Mucosa of stomach (tissue), 1 donor: Measurements from ENCODE around the gene ADRA2C.

Experiments
- H3K27me3 ChIP-seq: one replicate; pipeline ENCODE4 v1.7.0; 2013; ENCODE audit warnings: mild to moderate bottlenecking, low read length; ENCODE audit not compliant: control insufficient read depth, insufficient read depth
- H3K36me3 ChIP-seq: one replicate; pipeline ENCODE4 v1.7.0; 2013; ENCODE audit warnings: low read length; ENCODE audit not compliant: control insufficient read depth, insufficient read depth
- H3K4me1 ChIP-seq: one replicate; pipeline ENCODE4 v1.7.0; 2013; ENCODE audit warnings: mild to moderate bottlenecking, low read length; ENCODE audit not compliant: control insufficient read depth, insufficient read depth
- H3K4me3 ChIP-seq: one replicate; pipeline ENCODE4 v1.7.0; 2013; ENCODE audit warnings: low read length
- H3K9ac ChIP-seq: one replicate; pipeline ENCODE4 v1.7.0; 2013; ENCODE audit warnings: mild to moderate bottlenecking, low read length, moderate library complexity
- H3K9me3 ChIP-seq: one replicate; pipeline ENCODE4 v1.7.0; 2013; ENCODE audit warnings: mild to moderate bottlenecking, low read length, moderate library complexity; ENCODE audit not compliant: control insufficient read depth
- donor health status: Pancreatic carcinoma.

The ADRA2C gene

DNA sequence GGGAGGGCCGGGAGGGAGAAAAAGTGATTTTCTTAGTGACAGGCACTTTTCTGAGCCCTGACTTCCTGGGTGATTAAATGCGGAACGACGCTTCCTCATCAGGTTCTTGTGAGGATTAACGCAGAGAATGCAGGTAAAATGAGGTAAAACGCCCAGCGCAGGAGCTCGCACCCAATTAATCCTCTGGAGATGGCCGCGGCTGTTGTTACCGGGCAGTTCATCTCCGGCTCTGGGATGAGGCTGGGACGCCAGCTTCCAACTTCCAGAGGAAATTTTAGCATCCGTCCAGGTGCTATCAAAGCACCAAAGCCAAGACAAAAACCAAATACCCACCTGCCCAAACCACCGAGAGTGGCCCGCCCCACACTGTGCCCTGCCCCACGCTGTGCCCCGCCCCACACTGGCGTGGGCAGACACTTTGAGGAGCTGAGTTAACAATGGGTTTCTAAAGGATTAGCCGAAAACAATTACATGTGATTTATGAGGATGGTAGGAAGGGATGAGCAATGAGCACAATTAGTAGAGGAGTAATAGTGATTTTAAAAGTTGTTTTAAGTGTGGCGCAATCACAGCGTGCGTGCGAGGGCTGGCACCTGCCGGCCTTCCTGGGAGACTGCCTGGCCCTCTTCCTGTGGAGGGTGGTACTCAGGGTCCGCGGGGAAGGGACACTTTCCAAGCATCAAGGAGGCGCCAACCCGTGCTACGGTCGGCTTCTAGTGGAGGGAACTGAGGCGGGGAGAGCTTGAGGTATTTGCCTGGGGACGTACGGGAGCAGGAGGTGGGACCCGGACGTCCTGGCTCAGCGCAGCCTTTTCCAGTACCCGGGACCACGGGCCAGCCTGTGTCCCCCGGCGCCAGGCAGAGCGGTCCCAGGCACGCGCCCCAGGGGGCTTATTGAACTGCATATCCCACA is 41.6 kb upstream of the ADRA2C start:
- Histone ChIP-seq H3K9me3 (no peaks in the 10 kb centered on the region), H3K9ac (no peak overlapping the region), H3K36me3 (no peaks in the 10 kb centered on the region), H3K4me3 (no peak overlapping the region), H3K4me1 (no peaks in the 10 kb centered on the region), H3K27me3 (peaks cover 42% of the 10 kb centered on the region)

DNA sequence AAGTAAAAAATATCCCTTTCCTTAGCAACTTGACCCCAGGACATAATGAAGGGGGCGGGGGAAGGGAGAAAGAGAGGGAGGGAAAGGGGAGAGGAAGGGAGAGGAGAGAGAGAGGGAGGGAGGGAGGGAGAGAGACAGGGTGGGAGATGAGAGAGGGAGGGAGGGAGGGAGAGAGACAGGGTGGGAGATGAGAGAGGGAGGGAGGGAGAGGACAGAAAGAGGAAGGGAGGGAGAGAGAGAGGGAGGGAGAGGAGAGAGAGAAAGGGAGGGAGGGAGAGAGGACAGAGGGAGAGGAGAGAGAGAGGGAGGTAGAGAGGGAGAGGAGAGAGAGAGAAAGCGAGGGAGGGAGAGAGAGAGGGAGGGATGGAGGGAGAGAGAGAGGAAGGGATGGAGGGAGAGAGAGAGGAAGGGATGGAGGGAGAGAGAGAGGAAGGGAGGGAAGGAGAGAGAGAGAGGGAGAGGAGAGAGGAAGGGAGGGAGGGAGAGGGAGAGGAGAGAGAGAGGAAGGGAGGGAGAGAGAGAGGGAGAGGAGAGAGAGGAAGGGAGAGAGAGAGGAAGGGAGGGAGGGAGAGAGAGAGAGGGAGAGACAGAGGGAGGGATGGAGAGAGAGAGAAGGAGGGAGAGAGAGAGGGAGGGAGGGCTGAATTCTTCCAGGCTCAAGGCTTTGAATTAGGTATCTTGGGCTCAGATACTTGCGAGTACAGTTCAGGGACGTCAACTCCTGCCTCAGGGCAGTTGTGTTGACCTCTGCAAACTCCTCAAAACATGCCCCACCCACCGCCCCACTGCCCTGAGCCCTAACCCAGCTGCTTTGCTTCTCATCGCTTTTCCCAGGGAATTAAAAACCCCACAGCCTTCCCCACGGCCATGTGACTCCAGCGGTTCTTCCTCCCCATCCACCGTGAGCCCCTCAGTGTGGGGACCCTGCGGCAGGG is 40.0 kb upstream of the ADRA2C start:
- H3K36me3 ChIP-seq: no peaks in the 10 kb centered on the region
- H3K27me3 ChIP-seq: peaks cover 42% of the 10 kb centered on the region
- no peak overlapping the region for H3K9ac ChIP-seq
- no peak overlapping the region for H3K4me3 ChIP-seq
- no peaks in the 10 kb centered on the region for H3K9me3 ChIP-seq
- no peaks in the 10 kb centered on the region for H3K4me1 ChIP-seq

DNA sequence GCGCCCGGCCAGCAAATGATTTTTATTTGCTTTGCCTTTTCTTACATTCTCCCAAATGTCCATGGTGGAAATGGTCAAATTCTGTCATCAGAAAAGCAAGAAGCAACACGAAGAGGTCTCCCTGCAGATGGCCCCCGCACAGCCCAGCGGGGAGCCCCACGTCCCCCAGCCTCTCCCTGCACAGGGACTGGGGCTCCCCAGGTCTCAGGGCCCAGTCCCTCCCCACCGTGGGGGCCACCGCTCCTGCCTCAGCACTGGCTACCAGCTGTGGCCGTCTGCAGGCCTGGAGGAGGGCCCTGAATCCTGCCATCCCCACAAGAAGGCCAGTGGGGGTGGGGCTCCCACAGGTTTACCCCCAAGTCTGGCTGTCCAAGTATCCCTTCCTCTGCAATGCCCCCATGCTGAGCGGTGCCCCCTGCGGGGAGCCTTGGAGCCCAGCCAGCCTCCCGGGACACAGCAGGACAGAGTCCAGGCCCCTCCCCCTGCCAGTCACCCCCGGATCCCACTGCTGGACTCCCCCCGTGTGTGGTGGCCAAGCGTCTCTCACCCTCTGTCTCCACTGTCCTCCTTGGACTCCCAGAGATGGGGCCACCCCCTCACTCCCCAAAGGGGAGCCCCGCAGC is 38.2 kb upstream of the ADRA2C start:
- no peaks in the 10 kb centered on the region for H3K4me1 ChIP-seq
- H3K9ac ChIP-seq: no peak overlapping the region
- H3K36me3 ChIP-seq: no peaks in the 10 kb centered on the region
- no peak overlapping the region for H3K4me3 ChIP-seq
- H3K9me3 ChIP-seq: no peaks in the 10 kb centered on the region
- peaks cover 37% of the 10 kb centered on the region for H3K27me3 ChIP-seq

DNA sequence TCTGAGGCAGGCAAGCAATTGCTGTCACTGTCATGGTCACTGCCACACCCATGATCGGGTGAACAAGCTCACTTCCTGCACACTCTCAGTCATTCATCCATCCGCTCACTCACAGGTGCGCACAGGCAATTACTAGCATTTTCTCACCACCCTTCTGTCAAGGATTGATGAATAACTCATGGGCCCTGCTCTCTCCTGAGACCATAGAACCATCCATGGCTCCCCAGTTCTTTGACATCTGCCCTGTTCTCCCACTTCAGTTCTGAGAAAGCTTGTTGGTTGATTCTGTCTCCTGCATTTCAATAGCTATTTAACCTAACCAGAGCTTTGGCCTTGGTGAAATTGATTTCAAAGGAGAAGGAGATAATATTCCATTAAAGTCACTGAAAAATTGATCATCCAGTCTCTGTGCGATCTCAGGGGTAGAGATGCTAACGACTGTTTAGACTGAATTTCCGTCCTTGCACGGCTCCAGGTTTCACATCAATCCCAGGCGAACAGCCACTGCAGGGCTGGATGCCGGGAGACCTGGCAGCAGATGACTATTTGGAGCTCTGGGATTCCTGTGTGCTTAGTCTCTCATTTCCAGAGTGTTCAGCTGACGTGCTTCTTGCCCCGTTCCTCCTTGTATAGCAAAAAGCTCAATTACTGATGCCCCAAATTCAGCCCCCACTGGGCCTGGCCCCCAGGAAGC is 36.9 kb upstream of the ADRA2C start:
- H3K4me3 ChIP-seq: no peak overlapping the region
- H3K9ac ChIP-seq: no peak overlapping the region
- H3K9me3 ChIP-seq: no peaks in the 10 kb centered on the region
- H3K27me3 ChIP-seq: peaks cover 35% of the 10 kb centered on the region
- H3K4me1 ChIP-seq: no peaks in the 10 kb centered on the region
- H3K36me3 ChIP-seq: no peaks in the 10 kb centered on the region

DNA sequence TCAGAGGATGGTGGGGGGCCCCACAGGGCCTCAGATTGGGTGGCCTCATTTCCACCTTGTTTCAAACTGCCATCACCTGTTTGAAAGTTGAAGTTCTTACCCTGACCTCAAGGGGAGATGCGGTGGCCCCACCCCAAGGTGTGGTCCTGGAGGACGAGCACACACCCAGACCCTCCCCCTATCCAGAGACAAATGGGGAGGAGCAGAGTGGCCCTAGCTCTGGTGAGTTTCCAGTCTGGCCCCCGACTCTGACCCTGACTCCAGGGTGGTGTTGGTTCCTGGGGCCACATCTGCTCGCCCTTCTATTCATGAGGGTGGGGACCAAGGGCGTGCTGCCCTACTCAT is 36.3 kb upstream of the ADRA2C start:
- Histone ChIP-seq H3K4me3 (no peak overlapping the region), H3K27me3 (peaks cover 30% of the 10 kb centered on the region), H3K9ac (no peak overlapping the region), H3K9me3 (no peaks in the 10 kb centered on the region), H3K4me1 (no peaks in the 10 kb centered on the region), H3K36me3 (no peaks in the 10 kb centered on the region)

DNA sequence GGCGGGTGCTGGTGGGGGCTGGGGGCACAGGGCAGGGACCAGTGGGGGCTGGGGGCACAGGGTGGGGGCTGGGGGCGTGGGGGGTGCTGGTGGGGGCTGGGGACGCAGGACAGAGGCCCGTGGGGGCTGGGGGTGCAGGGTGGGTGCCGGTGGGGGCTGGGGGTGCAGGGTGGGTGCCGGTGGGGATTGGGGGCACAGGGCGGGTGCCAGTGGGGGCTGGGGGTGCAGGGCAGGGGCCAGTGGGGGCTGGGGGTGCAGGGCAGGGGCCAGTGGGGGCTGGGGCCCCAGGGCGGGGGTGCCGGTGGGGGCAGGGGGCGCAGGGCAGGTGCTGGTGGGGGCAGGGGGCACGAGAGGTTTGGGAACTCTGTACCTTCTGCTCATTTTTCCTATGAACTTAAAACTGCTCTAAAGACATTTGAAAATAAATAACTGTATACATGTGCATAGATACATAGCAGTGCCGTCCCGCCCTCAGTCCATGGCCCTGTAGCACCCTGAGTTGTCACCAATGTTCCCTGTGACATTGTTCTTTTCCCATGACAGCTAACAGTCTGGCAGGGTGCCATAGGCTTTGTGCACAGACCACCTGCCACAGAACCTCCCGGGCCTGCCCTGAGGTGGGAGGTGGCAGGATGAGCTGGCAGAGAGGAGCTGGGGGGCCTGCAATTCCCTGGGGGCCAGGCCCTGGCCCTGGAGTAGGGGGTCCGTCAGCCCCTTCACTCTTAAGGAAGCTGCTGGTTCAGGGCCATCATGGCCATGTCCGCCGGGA is 35.6 kb upstream of the ADRA2C start:
- no peaks in the 10 kb centered on the region for H3K36me3 ChIP-seq
- no peak overlapping the region for H3K4me3 ChIP-seq
- no peaks in the 10 kb centered on the region for H3K4me1 ChIP-seq
- no peaks in the 10 kb centered on the region for H3K9me3 ChIP-seq
- H3K9ac ChIP-seq: no peak overlapping the region
- peaks cover 22% of the 10 kb centered on the region for H3K27me3 ChIP-seq

DNA sequence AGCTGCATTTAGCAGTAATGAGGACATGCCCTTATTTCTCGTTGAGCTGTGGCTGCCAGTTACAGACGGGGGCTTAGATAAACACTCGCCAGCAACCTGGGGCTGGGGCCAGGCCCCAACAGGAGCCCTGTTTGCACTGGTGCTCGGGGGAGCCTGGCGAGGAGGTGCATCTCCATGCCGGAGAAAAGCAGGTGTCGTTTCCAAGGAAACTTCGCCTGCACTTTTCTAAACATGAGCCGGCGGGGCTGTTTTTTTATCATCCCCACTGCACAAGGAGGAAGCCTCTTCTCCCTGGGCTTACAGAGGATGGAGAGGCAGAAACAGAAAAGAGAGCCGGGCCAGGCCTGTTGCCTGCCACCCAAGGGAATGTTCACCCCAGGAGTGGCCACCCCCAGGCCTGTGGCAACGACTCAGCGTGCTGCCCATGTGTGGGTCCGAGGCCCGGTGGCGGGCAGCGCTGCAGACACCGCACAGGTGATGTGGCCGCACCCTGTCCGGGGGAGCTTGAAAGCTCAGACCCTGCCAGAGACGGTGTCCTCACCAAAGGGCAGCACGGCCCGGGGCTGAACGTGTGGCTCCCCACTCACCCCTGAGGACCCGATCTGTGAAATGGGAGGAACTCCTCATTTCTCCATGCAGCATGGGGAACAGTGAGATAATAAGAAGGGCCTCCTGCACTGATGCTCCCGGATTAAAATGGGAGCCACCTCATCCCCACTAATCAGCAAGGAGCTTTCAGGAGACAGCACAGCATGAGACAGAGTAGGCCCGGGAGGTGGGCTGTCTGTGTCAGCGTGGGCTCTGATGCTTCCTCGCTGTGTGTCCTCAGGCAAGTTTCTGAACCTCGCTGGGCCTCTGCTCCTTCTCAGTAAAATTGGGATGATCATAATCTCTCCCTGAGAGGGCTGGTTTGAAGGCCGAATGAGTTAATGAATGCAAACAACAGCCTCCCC is 33.8 kb upstream of the ADRA2C start:
- Histone ChIP-seq H3K9me3 (no peaks in the 10 kb centered on the region), H3K4me3 (no peak overlapping the region), H3K27me3 (peaks cover 10% of the 10 kb centered on the region), H3K36me3 (no peaks in the 10 kb centered on the region), H3K9ac (no peak overlapping the region), H3K4me1 (no peaks in the 10 kb centered on the region)

DNA sequence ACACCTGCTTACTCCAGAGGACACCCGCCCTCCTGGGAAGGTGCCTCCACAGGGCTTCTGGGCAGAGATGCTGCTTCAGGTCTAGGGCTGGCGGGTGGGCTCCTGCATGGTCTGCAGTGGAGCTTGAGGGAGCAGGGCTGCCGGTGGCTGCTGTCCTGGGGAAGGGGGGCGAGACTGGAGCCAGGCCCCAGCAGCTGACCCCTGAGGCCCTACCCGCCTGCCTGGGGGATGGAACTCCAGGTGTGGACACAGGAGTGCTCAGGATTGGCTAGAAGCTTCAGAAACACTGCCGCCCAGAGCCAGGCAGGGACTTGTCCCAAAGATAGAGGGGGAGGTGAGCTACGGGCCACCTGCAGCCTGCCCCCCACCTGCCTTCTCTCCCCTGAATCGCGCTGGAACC is 33.0 kb upstream of the ADRA2C start:
- Histone ChIP-seq H3K9ac (no peak overlapping the region), H3K4me1 (no peaks in the 10 kb centered on the region), H3K9me3 (no peaks in the 10 kb centered on the region), H3K36me3 (no peaks in the 10 kb centered on the region), H3K27me3 (peaks cover 8% of the 10 kb centered on the region), H3K4me3 (no peak overlapping the region)

DNA sequence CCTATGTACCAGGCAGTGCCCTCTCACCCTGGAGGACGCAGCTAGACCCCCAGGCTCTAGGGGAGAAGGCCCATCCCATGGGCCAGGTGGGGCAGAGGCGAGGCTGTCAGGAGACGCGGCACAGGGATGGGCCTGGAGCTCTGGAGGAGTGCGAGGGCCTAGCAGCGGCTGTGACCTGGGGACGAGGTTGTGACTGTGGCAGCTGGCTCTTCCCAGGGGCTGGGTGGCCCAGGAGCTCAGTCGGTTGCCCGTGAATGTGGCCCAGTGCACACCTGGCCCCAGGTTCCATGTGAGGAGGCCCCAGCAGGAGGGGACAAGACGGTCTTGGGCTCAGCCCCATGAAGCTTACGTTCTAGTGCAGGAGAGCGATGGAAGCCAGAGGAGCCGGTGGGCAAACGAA is 31.0 kb upstream of the ADRA2C start:
- H3K9me3 ChIP-seq: no peaks in the 10 kb centered on the region
- H3K4me1 ChIP-seq: no peaks in the 10 kb centered on the region
- H3K4me3 ChIP-seq: no peak overlapping the region
- no peaks in the 10 kb centered on the region for H3K36me3 ChIP-seq
- H3K27me3 ChIP-seq: no peaks in the 10 kb centered on the region
- H3K9ac ChIP-seq: no peak overlapping the region

DNA sequence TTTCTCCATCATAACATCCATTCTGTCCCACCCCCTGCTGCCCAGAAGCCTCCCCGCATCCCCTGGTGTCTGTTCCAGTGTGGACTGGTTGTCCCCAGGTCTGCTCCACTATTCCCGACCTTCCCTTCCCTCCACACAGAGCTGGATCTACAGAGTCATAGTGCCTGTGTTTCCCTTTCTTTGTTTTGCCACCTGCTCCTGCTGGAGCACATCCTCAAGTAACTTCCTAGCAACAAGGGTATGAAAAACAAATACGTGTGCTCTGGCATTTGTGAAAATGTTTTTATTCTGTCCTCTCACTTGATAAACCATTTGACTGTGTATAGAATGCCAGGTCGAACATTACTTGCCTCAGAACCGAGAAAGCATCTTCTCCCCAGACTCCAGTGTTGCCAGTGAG is 29.9 kb upstream of the ADRA2C start:
- Histone ChIP-seq H3K9me3 (no peaks in the 10 kb centered on the region), H3K4me3 (no peak overlapping the region), H3K9ac (no peak overlapping the region), H3K4me1 (no peaks in the 10 kb centered on the region), H3K36me3 (no peaks in the 10 kb centered on the region), H3K27me3 (no peaks in the 10 kb centered on the region)
